ENCODE measurements around the gene KLF12. TPM values are rescaled to one million over a fixed set of nuclear protein-coding genes. Genes with fewer than 3 reads are reported as not detected.

Gene KLF12
- total RNA-seq, 1 experiment from 2014 or later = 7.8 TPM

DNA sequence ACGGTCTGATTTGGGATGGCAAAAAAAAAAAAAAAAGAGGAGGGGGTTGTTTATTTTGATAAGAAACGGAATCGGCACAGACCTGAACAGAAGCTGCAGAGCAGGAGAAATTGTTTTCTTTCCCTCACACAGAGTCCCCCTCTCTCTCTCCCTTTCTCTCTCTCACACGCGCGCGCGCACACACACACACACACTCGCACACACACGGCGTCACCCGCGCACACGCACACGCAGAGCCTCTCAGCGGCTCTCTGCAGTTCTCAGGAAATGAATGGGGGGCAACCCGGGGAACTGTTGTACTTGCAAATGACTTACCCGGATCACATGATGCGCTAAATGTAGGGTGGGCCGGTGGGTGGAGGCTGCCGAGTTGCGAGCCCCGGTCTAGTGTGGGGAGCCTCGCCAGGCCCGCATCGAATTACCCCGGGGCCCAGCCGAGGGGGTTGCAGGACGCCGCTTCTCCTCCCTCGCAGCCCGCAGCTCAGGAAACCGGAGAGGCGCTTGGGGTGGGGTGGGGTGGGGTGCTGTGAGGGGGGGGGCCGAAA is 475 bp downstream of the KLF12 start:
- peak; percentile 45 for ATAC-seq
- no TSS peak for BruUV-seq (replicated peaks)
- Histone ChIP-seq H4K20me1 (ENCODE audit: insufficient read depth) (no peaks in the 10 kb centered on the region), H3K9me3 (ENCODE audit: control insufficient read depth in 1 of 2, insufficient read depth in 1 of 2, low read depth in 1 of 2, low read length in 2 of 2) (no peaks in the 10 kb centered on the region), H3K9me2 (ENCODE audit: insufficient read depth) (no peaks in the 10 kb centered on the region), H3K4me2 (ENCODE audit: low read length) (peak overlapping the region; percentile 96), H3K79me2 (ENCODE audit: insufficient read depth, low read length) (0 out of 2 replicates have a peak, but pooled peaks cover 4% of the 10 kb centered on the region), H2AFZ (ENCODE audit: low read depth, low read length, poor library complexity, severe bottlenecking) (peak overlapping the region; percentile 91), H3K27ac (ENCODE audit: low read depth, low read length) (peak overlapping the region; percentile 49), H3K4me3 (replicated peaks in 1 of 2; ENCODE audit: low read depth in 1 of 2, low read length in 2 of 2) (peak overlapping the region; percentile 56 to 68), H3K36me3 (ENCODE audit: control insufficient read depth in 1 of 2, insufficient read depth in 2 of 2, low read length in 2 of 2) (no peaks in the 10 kb centered on the region), H3K4me1 (ENCODE audit: control insufficient read depth in 1 of 2, insufficient read depth in 2 of 2, low read length in 2 of 2) (peaks cover 21 to 33% of the 10 kb centered on the region in 2 experiments), H3K27me3 (ENCODE audit: insufficient read depth, low read length) (no peaks in the 10 kb centered on the region), H3K9ac (ENCODE audit: low read length) (peak overlapping the region; percentile 58)
- ChIA-PET POLR2A (no interaction called here), RAD21 (ENCODE audit: low non-redundant PET in 1 of 2, low total read pairs in 2 of 2, uncharacterized antibody in 2 of 2, unreplicated experiment in 2 of 2) (no interaction called here), CTCF (no interaction called here)
- DNase-seq (ENCODE audit: low read depth, low spot score) = peak; percentile 29
- no peak for TF ChIP-seq TCF7L2 (IDR thresholded peaks at IDR 0.05; ENCODE audit: borderline replicate concordance, extremely low read depth, insufficient read depth, insufficient read length)
- TF ChIP-seq, protein P1, sequence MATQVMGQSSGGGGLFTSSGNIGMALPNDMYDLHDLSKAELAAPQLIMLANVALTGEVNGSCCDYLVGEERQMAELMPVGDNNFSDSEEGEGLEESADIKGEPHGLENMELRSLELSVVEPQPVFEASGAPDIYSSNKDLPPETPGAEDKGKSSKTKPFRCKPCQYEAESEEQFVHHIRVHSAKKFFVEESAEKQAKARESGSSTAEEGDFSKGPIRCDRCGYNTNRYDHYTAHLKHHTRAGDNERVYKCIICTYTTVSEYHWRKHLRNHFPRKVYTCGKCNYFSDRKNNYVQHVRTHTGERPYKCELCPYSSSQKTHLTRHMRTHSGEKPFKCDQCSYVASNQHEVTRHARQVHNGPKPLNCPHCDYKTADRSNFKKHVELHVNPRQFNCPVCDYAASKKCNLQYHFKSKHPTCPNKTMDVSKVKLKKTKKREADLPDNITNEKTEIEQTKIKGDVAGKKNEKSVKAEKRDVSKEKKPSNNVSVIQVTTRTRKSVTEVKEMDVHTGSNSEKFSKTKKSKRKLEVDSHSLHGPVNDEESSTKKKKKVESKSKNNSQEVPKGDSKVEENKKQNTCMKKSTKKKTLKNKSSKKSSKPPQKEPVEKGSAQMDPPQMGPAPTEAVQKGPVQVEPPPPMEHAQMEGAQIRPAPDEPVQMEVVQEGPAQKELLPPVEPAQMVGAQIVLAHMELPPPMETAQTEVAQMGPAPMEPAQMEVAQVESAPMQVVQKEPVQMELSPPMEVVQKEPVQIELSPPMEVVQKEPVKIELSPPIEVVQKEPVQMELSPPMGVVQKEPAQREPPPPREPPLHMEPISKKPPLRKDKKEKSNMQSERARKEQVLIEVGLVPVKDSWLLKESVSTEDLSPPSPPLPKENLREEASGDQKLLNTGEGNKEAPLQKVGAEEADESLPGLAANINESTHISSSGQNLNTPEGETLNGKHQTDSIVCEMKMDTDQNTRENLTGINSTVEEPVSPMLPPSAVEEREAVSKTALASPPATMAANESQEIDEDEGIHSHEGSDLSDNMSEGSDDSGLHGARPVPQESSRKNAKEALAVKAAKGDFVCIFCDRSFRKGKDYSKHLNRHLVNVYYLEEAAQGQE (IDR thresholded peaks at IDR 0.05; ENCODE audit: low read depth) = no peak
- no peak for TF ChIP-seq SIN3A (IDR thresholded peaks at IDR 0.05; ENCODE audit: low read depth)
- TF ChIP-seq ZFX (IDR thresholded peaks at IDR 0.05) = no peak
- intact Hi-C loops (cut with micrococcal nuclease) = loop anchor here (5.0 to 10.0 kb wide), 2 partner anchors 279 to 1406 kb away; partner anchors contain the start of genes BORA and MZT1

Measured in HCT116 (cell line).